ENCODE data around the gene GMDS.

DNA sequence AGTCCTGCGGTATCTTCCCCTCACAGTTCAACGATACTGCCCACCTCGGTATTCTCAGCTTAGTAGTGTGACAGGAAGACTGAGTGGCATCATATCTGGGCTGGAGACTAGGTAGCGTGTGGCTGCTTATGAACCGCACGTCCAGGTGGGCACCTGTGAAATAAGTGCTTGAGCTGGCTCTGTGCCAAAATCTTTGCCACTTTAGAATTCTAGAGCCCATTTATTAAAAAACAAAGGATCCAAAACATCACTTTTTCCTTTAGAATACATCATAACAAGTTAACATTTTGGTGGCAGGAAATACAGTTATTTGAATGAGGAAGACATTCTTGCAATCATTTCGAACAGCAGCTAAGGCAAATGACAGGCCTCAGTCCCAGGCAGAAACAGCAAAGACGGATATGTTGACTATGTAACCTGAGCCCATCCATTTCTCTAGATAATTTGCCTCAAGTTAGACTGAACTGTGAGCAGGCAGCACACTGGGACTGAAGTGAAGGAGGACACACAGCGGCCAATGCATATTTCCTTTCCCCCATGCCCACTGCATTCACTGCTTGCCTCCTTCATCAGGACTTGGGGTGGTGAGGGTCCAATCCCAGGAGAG, 136.6 kb downstream of the GMDS start:
- TF ChIP-seq, protein P1, sequence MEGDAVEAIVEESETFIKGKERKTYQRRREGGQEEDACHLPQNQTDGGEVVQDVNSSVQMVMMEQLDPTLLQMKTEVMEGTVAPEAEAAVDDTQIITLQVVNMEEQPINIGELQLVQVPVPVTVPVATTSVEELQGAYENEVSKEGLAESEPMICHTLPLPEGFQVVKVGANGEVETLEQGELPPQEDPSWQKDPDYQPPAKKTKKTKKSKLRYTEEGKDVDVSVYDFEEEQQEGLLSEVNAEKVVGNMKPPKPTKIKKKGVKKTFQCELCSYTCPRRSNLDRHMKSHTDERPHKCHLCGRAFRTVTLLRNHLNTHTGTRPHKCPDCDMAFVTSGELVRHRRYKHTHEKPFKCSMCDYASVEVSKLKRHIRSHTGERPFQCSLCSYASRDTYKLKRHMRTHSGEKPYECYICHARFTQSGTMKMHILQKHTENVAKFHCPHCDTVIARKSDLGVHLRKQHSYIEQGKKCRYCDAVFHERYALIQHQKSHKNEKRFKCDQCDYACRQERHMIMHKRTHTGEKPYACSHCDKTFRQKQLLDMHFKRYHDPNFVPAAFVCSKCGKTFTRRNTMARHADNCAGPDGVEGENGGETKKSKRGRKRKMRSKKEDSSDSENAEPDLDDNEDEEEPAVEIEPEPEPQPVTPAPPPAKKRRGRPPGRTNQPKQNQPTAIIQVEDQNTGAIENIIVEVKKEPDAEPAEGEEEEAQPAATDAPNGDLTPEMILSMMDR (conservative IDR thresholded peaks at IDR 0.05 in 1 of 2, IDR thresholded peaks at IDR 0.05 in 1 of 2; ENCODE audit: low read depth in 1 of 2, low read length in 2 of 2): no peak
- no peak for TF ChIP-seq EZH2 (IDR thresholded peaks at IDR 0.05; ENCODE audit: low read length, missing control alignments)

Measured in fibroblast of lung (primary cell).